GM21381 (cell line): ENCODE data around the gene SYT12.

Source experiments
- ATAC-seq: cut with Tn5 transposase; IDR thresholded peaks from one replicate; pipeline ENCODE4 v1.9.1; 2021; ENCODE audit warnings: mild to moderate bottlenecking, moderate library complexity; ENCODE audit not compliant: unreplicated experiment

SYT12 gene

DNA sequence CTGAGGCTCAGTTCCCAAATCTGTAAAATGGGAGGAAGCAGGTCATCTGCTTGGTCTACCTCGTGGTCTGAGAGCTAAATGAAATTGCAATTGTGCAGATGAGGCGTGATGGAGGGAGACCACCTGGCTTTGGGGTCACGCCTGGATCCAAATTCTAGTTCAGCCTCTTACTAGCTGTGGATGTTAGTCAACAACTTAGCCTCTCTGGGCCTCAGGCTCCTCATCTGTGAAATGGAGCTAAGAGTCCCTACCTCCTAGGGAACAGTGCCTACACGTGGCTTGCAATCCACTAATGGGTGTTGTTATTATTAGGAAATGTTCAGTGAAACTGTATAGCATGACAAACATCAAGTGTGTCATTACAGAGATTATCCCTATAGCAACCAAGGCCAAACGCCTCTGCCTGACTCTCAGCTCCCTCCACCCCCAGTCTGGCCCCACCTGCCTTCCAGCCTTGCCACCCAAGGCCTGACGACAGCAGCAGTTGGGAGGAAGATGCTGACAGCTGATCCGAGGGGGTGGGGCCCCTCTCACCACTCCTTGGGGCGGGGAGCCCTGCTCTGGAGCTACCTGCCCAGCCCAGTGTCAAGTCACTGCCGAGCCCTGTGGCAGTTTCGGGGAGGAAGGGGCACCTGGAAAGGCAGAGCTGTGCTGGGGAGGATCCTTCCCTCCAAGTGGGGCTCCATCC, 32.0 kb downstream of the SYT12 start:
- no peak for ATAC-seq

DNA sequence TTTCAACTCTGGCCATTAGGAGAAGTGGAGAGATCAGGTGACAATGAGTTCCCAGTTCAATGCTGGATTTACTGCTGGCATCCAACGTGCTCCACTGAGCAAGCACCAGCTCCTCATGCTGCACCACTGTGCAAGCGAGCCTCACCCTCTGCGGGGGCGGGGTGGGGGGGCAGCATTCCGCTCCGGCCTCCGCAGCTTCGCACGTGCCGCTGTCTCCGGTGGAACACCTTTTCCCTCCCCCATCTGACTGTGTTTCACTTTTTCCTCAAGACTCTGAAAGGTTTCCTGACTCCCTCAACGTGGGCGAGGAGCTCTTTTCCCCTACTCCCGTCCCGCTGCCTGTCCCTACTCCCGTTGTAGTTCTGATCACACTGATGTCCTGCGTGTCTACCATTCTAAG, 32.9 kb downstream of the SYT12 start:
- no peak for ATAC-seq

DNA sequence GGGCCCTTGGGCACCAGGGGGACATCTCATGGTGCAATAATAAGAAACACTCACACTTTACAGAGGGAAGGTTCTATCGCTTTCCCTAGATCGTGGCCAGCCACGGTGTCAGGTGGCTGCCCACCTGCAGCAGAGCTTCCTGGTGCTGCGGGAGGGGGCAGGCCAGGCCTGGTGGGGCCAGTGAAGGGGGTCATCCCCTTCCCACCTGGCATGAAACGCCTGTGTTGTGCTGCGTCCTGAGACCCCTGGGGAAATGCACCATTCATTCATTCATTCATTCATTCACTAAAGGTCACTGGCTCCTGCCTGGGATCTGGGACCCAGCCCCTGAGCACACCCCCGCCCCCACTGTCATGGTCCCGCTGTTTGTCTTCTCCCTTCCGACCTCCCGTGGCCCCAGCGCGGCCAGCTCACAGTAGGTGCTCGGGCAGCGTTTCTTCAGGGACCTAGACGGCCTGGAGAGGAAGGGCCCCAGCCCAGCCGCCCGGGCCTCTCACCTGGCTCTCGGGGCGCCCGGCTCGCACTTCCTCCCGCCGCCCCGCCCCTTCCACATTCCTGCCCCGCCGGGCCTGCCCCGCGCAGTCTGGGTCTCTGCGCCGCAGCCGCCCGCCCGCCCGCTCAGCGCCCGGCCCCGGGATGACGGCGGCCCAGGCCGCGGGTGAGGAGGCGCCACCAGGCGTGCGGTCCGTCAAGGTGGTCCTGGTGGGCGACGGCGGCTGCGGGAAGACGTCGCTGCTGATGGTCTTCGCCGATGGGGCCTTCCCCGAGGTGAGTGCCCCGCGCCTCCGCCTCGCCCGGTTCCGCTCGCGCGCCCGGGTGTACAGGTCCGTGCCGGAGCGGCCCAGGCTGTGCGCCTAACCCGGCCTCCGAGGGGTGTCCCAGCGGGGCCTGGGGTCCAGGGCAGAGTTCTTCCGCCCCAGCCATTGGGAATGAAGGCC, 33.6 kb downstream of the SYT12 start, which contains the start of gene RHOD:
Gene RHOD (plus strand): TSS at position 581 of the 938 bp plus-strand sequence. CDS start 56 bp downstream, at position 637.
- no peak for ATAC-seq

DNA sequence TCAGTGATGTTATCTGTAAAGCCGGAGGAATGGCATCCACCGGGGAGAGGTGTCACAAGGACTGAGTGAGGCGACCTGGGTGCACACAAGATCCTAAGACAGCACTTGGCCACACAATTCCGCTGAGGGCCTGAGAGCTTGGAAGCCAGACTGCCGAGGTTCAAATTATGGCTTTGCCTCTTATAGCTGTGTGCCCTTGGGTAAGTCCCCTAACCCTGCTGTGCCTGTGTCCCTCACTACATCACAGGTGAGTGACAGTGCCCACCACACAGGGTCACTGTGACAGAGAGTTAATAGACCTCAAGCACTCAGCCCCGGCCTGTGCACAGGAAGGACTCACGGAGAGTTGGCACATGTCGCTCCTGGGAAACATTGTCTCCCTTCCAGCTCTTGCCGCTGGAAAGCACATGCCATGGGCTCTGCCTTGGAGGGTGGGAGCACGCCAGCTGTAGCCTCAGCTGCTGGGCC, 34.3 kb downstream of the SYT12 start:
- no peak for ATAC-seq

DNA sequence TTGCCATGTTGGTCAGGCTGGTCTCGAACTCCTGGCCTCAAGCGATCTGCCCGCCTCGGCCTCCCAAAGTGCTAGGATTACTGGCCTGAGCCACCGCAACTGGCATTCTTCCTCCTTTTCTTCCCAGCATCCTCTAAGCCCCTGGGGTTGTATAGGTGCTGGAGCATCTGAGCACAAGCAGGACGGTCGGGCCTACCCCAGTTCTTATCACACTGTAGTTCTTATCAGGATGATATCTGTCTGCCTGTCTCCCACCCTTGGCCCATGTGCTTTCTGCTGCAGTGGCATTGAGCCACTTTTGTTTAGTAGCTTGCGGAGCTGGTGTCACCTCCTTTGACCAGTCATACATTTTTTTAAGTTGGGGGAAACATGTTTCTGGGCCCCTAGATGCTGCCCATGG, 35.6 kb downstream of the SYT12 start:
- ATAC-seq: no peak

DNA sequence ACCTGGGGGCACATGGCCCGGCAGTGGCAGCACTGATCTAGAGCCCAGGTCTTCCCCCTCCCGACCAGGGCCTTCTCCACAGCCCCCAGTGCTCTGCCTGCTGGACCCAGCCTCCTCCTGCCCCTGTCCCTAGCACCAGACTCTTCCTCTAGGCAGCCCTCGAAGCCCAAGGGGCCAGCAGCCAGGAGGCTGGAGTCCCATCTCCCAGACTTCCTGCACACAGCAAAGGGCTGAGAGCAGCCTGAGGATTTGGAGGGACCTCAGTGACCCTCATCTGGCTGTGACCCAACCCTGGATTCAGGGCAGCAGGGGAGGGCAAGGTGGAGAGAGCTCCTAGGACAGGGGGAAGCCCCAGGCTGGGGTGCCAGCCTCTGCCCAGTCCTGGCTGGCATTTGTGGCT, 36.7 kb downstream of the SYT12 start:
- no peak for ATAC-seq

DNA sequence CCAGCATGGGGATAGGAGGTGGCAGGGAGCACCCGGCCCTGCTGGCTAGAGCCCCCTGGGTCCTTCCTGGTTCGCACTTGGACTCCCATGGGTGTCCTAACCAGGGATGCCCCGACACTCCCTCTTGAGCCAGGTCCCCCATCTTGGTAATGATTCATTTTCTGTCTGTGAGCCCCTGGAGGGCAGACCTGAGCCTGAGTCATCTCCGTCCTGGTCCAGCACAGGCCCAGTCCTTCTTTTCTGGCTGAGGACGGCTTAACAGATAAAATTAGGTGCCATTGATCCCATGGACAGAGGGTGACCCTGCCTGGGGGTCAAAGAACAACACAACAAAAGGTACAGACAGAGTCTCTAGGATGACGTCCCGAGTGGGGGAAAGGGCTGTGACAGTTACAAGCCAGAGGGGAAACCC, 37.2 kb downstream of the SYT12 start:
- ATAC-seq: no peak

DNA sequence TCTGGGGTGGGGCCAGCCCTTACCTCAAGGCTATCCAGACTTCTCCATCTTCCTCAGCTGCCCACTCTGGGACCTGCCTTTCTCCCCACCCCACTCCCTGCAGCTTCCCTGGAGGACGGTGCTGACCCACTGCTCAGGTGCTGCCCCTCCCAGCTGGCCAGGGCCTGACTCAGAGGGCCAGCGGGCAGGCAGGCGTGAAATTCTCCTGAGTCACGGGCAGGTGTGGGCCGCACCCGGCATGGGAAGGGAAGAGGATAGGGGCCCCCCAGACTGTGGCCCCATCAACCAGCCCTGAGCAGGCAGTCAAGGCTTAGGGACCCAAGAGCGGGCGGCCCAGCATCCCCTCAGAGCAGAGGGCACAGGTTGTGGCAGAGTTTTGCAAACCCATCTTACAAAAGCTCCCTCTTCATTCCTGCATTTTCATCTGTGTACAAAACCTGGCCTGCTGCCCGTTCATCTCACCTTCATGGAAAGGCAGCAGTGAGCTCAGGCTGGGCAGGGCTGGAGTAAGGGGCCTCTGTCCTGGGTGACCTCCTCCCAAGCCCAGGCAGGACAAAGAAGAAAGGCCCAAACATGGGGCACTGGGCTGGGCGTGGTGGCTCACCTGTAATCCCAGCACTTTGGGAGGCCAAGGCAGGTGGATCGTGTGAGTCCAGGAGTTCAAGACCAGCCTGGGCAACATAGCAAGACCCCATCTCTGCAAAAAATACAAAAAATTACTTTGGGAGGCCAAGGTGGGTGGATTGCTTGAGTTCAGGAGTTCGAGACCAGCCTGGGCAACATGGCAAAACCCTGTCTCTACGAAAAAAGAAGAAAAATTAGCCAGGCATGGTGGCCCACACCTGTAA, 39.8 kb downstream of the SYT12 start:
- no peak for ATAC-seq

DNA sequence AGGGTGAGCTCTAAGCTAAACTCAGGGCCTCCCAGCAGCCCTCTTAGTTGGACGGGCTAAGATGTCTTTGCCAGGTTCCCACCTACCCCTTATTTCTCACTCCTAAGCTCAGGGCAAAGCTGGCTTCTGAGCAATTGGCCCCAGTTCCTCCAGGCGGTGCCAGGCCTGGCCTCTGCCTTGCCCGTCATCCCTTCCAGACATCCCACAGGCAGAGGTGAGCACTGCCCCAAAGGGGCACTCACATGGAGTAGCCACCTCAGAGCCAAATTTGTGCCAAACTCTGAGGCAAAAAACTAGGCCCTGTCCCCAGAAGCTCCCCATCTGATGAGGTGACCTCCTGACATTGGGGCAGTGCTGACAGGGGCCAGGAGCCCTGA, 43.4 kb downstream of the SYT12 start:
- ATAC-seq: no peak

DNA sequence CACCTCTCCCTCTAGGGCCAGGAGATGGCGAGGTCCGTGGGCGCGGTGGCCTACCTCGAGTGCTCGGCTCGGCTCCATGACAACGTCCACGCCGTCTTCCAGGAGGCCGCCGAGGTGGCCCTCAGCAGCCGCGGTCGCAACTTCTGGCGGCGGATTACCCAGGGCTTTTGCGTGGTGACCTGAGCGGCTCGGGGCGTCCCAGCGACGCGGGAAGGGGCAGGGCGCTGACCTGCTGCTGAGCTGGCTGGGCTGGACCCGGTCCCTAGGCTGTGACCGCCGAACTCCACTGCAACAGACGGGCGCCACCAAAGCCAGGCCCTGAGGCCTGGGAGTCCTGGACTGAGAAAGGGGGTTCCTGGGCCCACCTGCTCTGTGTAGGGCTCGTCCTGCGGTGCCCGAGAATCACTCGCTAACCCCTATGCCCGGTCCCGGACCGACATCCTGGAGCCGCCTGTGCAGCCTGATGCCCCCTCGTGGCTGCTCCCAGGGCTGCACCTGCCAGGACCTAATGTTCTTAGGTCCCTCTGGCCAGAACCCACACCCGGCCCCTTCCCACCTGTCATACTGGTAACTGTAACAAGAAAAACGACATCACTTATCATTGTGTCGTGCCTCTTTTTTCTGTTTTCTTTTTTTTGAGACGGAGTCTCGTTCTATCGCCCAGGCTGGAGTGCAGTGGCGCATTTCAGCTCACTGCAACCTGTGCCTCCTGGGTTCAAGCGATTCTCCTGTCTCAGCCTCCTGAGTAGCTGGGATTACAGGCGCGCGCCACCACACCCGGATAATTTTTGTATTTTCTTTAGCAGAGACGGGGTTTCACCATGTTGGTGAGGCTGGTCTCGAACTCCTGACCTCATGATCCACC, 48.7 kb downstream of the SYT12 start:
- no peak for ATAC-seq

DNA sequence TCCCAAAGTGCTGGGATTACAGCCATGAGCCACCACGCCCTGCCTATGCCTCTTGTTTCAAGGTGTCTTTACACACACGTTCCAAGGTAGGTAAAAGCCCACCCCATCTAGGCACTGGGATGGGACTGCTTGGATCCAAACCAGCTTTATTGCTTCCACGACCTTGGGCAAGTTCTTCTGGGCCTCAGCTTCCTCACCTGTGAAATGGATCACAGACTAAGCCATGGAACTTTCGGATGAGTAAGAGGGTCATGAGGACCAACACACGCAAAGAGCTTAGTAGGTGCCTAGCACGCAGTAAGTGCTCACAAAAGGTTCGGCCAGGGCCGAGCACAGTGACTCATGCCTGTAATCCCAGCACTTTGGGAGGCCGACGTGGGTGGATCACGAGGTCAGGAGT, 49.4 kb downstream of the SYT12 start:
- ATAC-seq: no peak

DNA sequence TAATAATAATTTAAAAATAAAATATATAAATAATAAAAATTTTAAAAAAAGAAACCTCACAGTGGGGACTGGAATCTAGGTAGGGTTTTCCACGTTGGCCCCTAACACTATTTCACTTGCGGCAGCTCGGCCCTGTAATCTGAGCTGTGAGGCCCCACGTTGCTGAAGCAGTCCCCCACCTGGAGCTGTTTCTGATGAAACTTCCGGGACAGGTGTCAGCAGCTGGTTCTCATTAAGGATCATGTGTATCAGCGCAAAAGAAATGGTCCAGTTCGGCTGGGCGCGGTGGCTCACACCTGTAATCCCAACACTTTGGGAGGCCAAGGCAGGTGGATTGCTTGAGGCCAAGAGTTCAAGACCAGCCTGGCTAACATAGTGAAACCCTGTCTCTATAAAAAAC, 51.0 kb downstream of the SYT12 start:
- ATAC-seq: no peak

DNA sequence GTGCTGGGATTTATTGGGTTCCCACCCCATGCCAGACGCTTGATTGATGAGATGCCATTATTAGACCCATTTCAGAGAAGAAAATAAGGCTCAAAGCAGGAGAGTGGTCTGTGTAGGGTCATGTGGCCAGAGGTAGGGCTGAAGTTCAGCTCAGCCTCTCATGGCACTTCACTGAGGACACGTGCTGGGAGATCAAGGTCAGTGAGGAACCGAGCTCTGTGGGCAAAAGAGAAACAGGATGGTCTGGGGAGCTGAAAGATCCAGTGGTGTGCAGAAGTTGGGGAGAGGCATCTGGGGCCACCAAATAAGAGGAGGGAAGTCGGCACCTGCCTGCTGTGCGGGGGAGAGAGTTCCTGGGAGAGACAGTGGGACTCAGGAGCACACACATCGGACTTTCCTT, 53.3 kb downstream of the SYT12 start:
- no peak for ATAC-seq

DNA sequence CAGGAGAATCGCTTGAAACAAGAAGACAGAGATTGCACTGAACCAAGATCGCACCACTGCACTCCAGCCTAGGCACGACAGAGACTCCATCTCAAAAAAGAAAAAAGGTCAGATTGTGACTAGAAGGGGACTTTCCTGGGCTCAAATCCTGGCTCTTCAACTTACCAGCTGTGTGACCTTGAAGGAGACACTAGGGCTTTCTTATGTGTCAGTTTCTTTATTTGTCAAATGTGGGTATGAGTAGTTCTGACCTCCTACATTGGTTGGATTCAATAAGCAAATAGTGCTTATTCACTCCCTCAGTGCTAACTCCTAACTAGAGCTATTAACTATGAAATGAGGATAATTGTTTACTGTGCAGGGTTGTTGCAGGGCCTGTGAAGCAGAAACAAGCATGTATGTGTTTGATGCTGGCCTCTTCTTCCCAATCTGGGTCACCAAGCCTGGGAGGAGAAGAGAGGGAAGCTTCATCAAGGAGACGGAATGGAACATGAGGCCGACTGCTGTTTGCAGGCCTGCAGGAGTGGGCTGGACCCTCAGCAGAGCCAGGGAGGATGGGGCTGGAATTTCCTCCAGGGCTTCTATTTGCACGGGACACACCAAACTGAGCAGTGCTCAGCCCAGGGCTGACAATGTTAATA, 56.3 kb downstream of the SYT12 start:
- no peak for ATAC-seq

DNA sequence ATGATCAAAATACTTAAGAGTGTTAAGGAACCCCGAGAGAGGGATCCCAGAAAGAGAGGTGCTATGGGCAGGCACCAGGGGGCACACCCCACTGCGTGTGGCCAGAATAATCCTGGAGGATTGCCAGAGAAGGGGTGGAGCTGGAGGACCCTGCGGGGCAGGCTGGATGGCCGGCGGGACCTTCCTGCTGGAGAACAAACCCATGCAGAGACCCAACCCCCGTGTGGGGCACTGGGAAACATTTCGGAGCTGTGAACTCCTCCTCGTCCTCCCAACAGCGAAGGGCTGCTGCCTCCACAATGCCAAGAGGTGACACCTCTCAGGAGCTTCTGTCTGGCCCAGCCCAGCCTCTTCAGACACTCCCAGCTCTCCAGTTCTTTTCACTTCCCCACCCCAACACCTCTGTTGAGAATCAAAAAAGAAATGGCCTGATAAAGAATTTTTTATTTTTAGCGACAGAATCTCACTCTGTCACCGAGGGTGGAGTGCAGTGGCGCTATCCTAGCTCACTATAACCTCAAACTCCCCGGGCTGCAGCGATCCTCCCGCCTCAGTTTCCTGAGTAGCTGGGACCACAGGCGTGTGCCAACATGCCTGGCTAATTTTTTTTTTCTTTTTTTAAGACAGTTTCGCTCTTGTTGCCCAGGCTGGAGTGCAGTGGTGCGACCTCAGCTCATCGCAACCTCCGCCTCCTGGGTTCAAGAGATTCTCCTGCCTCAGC, 59.3 kb downstream of the SYT12 start:
- no peak for ATAC-seq

DNA sequence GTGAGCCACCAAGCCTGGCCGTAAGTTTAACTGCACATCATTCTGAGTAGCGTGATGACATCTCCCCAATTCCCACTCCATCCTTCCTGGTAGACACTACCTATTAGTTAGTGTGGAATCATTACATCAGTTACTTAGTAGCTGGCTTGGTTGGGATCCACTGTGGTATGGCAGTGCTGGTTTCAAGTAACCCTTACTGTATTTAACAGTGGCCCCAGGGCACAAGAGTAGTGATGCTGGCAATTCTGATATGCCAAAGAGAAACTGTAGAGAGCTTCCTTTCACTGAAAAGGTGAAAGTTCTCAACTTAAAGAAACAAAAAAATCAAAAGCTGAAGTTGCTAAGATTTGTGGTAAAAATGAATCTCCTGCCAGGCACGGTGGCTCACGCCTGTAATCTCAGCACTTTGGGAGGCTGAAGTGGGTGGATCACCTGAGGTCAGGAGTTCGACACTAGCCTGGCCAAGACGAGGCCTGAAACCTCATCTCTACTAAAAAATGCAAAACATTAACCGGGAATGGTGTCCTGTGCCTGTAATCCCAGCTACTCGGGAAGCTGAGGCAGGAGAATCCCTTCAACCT, 60.9 kb downstream of the SYT12 start:
- ATAC-seq: no peak

DNA sequence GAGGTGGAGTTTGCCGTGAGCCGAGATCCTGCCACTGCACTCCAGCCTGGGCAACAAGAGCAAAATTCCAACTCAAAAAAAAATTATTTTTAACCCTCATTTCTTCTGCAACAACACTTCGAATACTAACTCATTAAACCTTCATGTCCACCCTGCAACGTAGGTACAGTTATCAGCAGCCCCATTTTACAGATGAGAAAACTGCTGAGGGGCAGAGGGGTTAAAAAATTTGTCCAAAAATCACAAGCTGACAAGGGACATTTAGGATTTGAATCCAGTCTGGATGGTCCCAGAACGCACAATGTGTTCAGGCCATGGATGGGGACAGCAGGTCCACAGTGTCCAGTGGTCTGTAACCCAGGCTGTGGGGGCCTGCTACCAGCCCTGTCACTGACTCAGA, 62.7 kb downstream of the SYT12 start:
- no peak for ATAC-seq

DNA sequence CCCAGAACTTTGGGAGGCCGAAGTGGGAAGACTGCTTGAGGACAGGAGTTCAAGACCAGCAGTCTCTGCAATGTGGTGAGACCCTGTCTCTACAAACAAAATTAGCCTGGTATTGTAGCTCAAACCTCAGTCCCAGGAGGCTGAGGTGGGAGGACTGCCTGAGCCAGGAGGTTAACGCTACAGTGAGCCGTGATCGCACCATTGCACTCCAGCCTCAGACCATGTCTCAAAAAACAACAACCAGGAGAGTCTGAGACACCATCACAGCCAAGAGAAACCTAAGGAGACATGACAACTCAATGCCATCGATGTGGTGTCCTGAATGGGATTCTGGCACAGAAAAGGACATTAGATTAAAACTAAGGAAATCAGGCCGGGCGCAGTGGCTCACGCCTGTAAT, 67.8 kb downstream of the SYT12 start:
- ATAC-seq: no peak

DNA sequence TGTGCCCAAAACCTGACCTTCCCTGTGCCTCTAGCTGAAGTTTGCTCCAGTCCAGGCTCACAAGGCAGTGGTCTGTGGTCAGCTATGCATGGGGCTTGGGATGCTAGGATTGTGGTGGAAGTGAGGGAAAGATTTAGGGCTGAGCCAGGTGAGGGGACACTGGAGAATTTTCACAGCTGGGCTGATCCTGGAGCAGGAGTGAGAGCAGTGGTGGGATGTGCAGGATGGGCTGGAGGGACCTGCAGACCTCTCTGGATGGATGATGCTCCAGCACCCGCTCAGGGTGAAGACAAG, 72.2 kb downstream of the SYT12 start:
- no peak for ATAC-seq
